Measurements from ENCODE around the gene BACE2.

Gene BACE2

DNA sequence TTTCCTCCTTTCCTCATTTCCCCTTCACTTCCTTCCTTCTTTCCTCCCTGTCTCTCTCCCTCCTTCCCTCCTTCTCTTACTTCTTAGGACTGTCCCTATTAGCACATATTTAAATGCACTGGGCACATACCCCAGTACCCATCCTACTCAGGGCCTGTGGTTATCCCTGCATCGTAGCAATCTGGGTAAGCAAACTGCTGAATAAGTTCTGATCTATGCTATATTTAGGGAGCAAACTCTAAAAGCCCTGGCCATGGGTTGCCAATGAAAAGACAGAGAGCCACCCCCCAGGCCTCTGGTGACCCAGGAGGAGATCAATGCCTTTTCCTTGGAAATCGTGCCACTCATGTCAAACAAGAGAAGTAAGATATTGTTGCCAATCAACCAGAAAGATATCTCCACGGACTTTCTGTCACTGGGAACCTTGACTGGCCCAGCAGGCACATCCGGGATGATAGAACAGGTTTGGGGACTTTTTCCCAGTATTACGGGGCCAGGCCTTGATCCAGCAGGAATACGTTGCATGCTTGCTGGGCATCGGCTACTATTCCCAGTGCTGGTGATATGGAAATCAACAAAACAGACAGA lies 154.0 kb downstream of the BACE2 start:
- no peaks in the 10 kb centered on the region for H3K36me3 ChIP-seq (ENCODE audit: low read length)
- H2AFZ ChIP-seq (ENCODE audit: low read depth, low read length, severe bottlenecking), result no peak overlapping the region
- H4K20me1 ChIP-seq (ENCODE audit: low read depth, low read length), result no peaks in the 10 kb centered on the region
- H3K4me2 ChIP-seq (ENCODE audit: low read depth, low read length, poor library complexity, severe bottlenecking), result peak overlapping the region; percentile 26
- H3K27me3 ChIP-seq (ENCODE audit: low read length), result no peaks in the 10 kb centered on the region
- no peaks in the 10 kb centered on the region for H3K9me3 ChIP-seq (ENCODE audit: insufficient read depth, low read length)
- H3K4me3 ChIP-seq (ENCODE audit: insufficient read depth, low read length, poor library complexity, severe bottlenecking), result no peak overlapping the region
- no peaks in the 10 kb centered on the region for H3K79me2 ChIP-seq (ENCODE audit: insufficient read depth, low read length)
- TF ChIP-seq, protein P1, sequence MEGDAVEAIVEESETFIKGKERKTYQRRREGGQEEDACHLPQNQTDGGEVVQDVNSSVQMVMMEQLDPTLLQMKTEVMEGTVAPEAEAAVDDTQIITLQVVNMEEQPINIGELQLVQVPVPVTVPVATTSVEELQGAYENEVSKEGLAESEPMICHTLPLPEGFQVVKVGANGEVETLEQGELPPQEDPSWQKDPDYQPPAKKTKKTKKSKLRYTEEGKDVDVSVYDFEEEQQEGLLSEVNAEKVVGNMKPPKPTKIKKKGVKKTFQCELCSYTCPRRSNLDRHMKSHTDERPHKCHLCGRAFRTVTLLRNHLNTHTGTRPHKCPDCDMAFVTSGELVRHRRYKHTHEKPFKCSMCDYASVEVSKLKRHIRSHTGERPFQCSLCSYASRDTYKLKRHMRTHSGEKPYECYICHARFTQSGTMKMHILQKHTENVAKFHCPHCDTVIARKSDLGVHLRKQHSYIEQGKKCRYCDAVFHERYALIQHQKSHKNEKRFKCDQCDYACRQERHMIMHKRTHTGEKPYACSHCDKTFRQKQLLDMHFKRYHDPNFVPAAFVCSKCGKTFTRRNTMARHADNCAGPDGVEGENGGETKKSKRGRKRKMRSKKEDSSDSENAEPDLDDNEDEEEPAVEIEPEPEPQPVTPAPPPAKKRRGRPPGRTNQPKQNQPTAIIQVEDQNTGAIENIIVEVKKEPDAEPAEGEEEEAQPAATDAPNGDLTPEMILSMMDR (IDR thresholded peaks at IDR 0.05; ENCODE audit: insufficient read depth, low read length, poor library complexity, severe bottlenecking), result no peak
- no peak for TF ChIP-seq EZH2phosphoT487 (conservative IDR thresholded peaks at IDR 0.05; ENCODE audit: low read length)
- peaks cover 5% of the 10 kb centered on the region for H3F3A ChIP-seq (ENCODE audit: insufficient read depth)
- H3K9me2 ChIP-seq (replicated peaks; ENCODE audit: insufficient read depth, low read length), result no peaks in the 10 kb centered on the region
- peak overlapping the region; percentile 81 for H3K27ac ChIP-seq (ENCODE audit: low read depth, low read length)
- H3K9ac ChIP-seq (ENCODE audit: low read length), result peak overlapping the region; percentile 16; the same call in 1 of the 2 replicates

DNA sequence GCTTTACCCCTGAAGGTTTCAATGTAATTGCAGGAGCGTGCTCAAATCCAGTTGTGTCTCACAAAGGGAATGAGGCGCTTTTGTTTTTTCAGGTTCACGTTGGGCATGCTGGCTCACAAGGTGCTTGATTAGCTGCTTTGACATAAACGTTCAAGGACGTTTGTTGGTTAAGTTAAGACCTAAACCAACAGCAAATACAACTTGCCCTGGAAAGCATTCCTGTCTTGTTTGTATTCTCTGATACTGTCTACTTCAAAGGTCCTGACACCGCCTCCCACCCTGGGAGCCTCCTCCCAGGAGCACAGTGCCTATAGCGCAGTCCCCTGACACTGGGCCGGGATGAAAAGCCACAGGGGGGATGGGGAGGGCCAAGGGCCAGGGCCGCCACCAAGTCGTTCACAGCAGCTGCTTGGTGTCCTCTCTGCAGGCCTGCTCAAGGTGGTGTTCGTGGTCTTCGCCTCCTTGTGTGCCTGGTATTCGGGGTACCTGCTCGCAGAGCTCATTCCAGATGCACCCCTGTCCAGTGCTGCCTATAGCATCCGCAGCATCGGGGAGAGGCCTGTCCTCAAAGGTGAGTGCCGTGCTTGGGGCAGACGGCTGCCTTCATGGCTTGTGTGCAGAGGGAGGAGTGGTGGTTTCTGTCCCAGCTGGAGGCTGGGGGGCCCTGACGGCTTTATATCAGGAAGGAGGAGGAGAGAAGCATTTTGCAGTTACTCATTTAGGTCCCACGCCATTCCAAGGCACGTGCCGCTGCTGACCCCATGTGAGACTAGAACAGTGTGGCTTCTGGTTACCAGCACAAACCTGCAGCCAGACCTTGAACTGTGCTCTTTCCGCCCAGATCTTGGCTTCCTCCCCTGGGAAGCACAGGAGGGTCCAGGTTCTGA lies 154.8 kb downstream of the BACE2 start:
- no peak overlapping the region for H3K4me2 ChIP-seq (ENCODE audit: low read depth, low read length, poor library complexity, severe bottlenecking)
- H3K9ac ChIP-seq (ENCODE audit: low read length), result no peak overlapping the region
- H3F3A ChIP-seq (ENCODE audit: insufficient read depth), result peaks cover 5% of the 10 kb centered on the region
- no peaks in the 10 kb centered on the region for H3K27me3 ChIP-seq (ENCODE audit: low read length)
- no peaks in the 10 kb centered on the region for H4K20me1 ChIP-seq (ENCODE audit: low read depth, low read length)
- H3K27ac ChIP-seq (ENCODE audit: low read depth, low read length), result no peak overlapping the region
- H3K79me2 ChIP-seq (ENCODE audit: insufficient read depth, low read length), result no peaks in the 10 kb centered on the region
- no peak overlapping the region for H3K4me3 ChIP-seq (ENCODE audit: insufficient read depth, low read length, poor library complexity, severe bottlenecking)
- no peak overlapping the region for H2AFZ ChIP-seq (ENCODE audit: low read depth, low read length, severe bottlenecking)
- no peaks in the 10 kb centered on the region for H3K9me2 ChIP-seq (replicated peaks; ENCODE audit: insufficient read depth, low read length)
- H3K9me3 ChIP-seq (ENCODE audit: insufficient read depth, low read length), result no peaks in the 10 kb centered on the region
- H3K36me3 ChIP-seq (ENCODE audit: low read length), result no peaks in the 10 kb centered on the region
- no peak for TF ChIP-seq EZH2phosphoT487 (conservative IDR thresholded peaks at IDR 0.05; ENCODE audit: low read length)
- TF ChIP-seq, protein P1 (IDR thresholded peaks at IDR 0.05; ENCODE audit: insufficient read depth, low read length, poor library complexity, severe bottlenecking), result no peak

DNA sequence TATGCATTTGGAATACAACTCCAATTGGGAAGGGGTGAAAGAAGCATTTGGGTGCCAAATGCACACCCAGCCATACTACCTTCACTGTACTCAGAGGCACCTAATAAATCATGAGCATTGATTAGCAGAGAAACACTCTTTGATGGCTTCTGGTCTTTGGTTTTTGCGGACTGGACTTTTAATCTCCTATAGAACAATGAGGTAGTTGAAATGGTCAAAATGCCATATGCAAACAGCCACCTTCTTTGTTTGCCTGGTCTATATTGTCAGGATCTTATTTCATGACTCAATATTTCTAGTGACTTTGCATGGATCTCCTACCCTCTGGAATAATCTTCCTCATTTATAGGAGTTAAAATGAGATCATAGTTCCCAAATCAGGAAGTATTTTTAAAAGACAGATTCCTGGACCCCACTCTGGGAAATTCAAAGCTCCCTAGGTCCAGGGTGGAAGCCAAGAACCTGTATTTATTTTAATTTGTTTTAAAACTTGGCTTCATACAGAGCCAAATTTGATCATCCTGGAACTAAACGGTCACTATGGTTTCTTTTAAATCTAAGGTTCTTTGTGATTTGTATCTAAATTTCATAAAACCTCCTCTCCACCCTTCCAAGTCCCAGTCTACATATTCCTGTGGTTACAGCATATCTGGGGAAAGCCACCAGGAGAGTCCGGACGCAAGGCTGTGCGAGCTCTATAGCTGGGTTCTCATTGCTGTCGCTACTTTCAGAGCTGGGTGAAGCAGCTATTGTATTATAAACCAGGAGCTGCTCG lies 157.4 kb downstream of the BACE2 start:
- H3K4me2 ChIP-seq (ENCODE audit: low read depth, low read length, poor library complexity, severe bottlenecking), result no peak overlapping the region
- H4K20me1 ChIP-seq (ENCODE audit: low read depth, low read length), result no peaks in the 10 kb centered on the region
- no peak overlapping the region for H3K27ac ChIP-seq (ENCODE audit: low read depth, low read length)
- H3K27me3 ChIP-seq (ENCODE audit: low read length), result no peaks in the 10 kb centered on the region
- peaks cover 5% of the 10 kb centered on the region for H3F3A ChIP-seq (ENCODE audit: insufficient read depth)
- no peak overlapping the region for H3K4me3 ChIP-seq (ENCODE audit: insufficient read depth, low read length, poor library complexity, severe bottlenecking)
- H3K36me3 ChIP-seq (ENCODE audit: low read length), result no peaks in the 10 kb centered on the region
- no peak overlapping the region for H2AFZ ChIP-seq (ENCODE audit: low read depth, low read length, severe bottlenecking)
- TF ChIP-seq, protein P1 (IDR thresholded peaks at IDR 0.05; ENCODE audit: insufficient read depth, low read length, poor library complexity, severe bottlenecking), result no peak
- no peak for TF ChIP-seq EZH2phosphoT487 (conservative IDR thresholded peaks at IDR 0.05; ENCODE audit: low read length)
- no peak overlapping the region for H3K9ac ChIP-seq (ENCODE audit: low read length)
- H3K9me2 ChIP-seq (replicated peaks; ENCODE audit: insufficient read depth, low read length), result no peaks in the 10 kb centered on the region
- H3K79me2 ChIP-seq (ENCODE audit: insufficient read depth, low read length), result no peaks in the 10 kb centered on the region
- no peaks in the 10 kb centered on the region for H3K9me3 ChIP-seq (ENCODE audit: insufficient read depth, low read length)
